Left ventricle myocardium inferior (tissue), 1 donor: ENCODE measurements around the gene MAPKAPK5. TPM values are rescaled to one million over a fixed set of nuclear protein-coding genes. Genes with fewer than 3 reads are reported as not detected.

Source experiments
- DNase-seq: peaks from one replicate; pipeline ENCODE4 v3.0.0-alpha.2; 2020
- H3K27ac ChIP-seq: fragments of 200-600 bp; replicated peaks from 2 replicates; pipeline ENCODE4 v1.8.0; 2021
- H3K27me3 ChIP-seq: fragments of 200-600 bp; 2 replicates; pipeline ENCODE4 v1.8.0; 2021; ENCODE audit warnings: low read depth
- H3K36me3 ChIP-seq: fragments of 200-600 bp; 2 replicates; pipeline ENCODE4 v1.8.0; 2021
- H3K4me1 ChIP-seq: fragments of 200-600 bp; 2 replicates; pipeline ENCODE4 v1.8.0; 2021
- H3K4me3 ChIP-seq: fragments of 200-600 bp; 2 replicates; pipeline ENCODE4 v1.8.0; 2021; ENCODE audit warnings: mild to moderate bottlenecking, moderate library complexity
- H3K9me3 ChIP-seq: fragments of 200-600 bp; replicated peaks from 2 replicates; pipeline ENCODE4 v1.8.0; 2021
- CTCF ChIP-seq: fragments of 200-600 bp; IDR thresholded peaks from 2 replicates; pipeline ENCODE4 v1.8.0; 2021; ENCODE audit warnings: antibody characterized with exemption, mild to moderate bottlenecking, borderline replicate concordance
- intact Hi-C: fragments of 100-400 bp; cut with micrococcal nuclease; formaldehyde crosslinking; loops from one replicate; pipeline ENCODE4 v1.11.0; 2022
- total RNA-seq: library from RNA; stranded (reverse); fragmentation: NEBNext Ultra II Directional; extraction: Animal tissue kit (Norgen Biotek cat#: 25700); gene quantifications from one replicate; pipeline ENCODE4 v1.2.1, GENCODE V29; 2021
- donor health status: DM: no; HTN: yes; CAD: no; lungs with severe emphysema.

Gene MAPKAPK5
- total RNA-seq, 1 donor from 2014 or later: 26.2 TPM

DNA sequence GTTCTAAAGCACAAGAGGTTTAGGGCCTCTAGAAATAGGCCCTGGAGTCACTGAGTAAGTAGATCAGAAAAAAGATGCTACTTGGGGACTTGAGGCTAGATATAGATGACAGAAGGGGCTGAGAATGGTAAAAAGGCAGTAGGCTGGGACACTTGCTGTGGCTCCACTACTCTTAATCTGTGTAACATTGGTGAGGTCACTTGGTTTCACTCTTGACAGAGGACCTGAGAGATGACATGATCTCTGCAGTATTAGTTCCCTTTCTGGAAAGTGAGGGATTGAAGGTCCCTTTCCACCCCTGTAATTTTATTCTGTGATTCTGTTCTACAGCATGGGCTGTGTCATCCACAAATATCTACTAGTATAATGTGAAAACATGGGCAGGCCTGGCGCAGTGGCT, 39.7 kb downstream of the MAPKAPK5 start:
- Histone ChIP-seq H3K36me3 (peaks cover 94% of the 10 kb centered on the region), H3K27me3 (no peaks in the 10 kb centered on the region), H3K9me3 (no peaks in the 10 kb centered on the region), H3K4me3 (no peak overlapping the region), H3K4me1 (no peaks in the 10 kb centered on the region), H3K27ac (no peak overlapping the region)
- no peak for DNase-seq
- intact Hi-C loops: no loop called here
- TF ChIP-seq CTCF: no peak

GRCh38 chr12:111886662-111887545, 44.9 kb downstream of the MAPKAPK5 start:
- H3K27ac ChIP-seq: no peak overlapping the region
- H3K27me3 ChIP-seq: no peaks in the 10 kb centered on the region
- no peak for TF ChIP-seq CTCF
- H3K4me1 ChIP-seq: peaks cover 5% of the 10 kb centered on the region
- H3K36me3 ChIP-seq: peaks cover 98% of the 10 kb centered on the region
- H3K9me3 ChIP-seq: no peaks in the 10 kb centered on the region
- H3K4me3 ChIP-seq: no peak overlapping the region
- intact Hi-C loops: no loop called here
- DNase-seq: no peak

DNA sequence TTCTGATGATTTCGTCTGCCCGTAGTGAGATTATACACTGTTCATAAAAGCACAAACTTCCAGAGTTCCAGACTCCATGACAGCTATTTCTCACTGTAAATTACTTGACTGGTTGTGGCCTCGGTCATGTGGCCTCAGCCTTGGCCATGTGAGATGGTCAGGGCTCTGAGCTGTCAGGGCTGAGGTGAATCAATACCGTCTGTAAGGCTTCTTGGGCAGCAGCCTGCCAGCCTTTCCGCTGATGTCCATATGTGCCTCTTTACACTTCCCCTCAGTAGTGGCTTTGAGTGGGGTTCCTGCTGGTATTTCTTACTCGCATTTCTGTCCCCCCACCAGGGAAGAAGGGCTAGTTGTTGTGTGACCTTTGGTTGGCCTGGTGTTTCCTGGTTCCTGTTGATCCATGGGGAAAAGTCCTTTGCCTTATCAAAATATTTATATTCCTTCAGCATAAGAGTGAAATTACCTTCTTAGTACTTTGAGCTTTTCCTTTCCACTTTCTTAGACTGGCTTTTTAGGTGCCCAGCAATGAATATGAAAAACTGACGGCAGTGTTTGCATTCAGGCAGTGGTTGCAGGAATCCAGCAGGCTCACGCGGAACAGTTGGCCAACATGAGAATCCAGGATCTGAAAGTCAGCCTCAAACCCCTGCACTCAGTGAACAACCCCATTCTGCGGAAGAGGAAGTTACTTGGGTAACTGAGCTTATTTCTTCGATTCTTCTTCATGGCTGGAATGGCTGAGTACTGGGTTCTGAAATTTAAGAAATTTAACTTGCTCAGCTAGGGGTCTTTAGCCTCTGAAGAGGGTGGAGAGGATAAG, 46.1 kb downstream of the MAPKAPK5 start:
- H3K4me1 ChIP-seq: peaks cover 5% of the 10 kb centered on the region
- no peak for TF ChIP-seq CTCF
- H3K27me3 ChIP-seq: no peaks in the 10 kb centered on the region
- intact Hi-C loops: no loop called here
- peaks cover 98% of the 10 kb centered on the region for H3K36me3 ChIP-seq
- H3K9me3 ChIP-seq: no peaks in the 10 kb centered on the region
- no peak overlapping the region for H3K4me3 ChIP-seq
- H3K27ac ChIP-seq: no peak overlapping the region
- DNase-seq: no peak

- H3K27ac ChIP-seq: no peak overlapping the region
- DNase-seq: no peak
- H3K4me1 ChIP-seq: no peaks in the 10 kb centered on the region
- no peak overlapping the region for H3K4me3 ChIP-seq
- no peaks in the 10 kb centered on the region for H3K27me3 ChIP-seq
- TF ChIP-seq CTCF: no peak
- intact Hi-C loops: no loop called here
- peaks cover 85% of the 10 kb centered on the region for H3K36me3 ChIP-seq
- H3K9me3 ChIP-seq: no peaks in the 10 kb centered on the region
Observed at GRCh38 chr12:111893287-111893686, 51.3 kb downstream of the MAPKAPK5 start.

GRCh38 chr12:111894556-111894955, 52.5 kb downstream of the MAPKAPK5 start:
- Histone ChIP-seq H3K4me1 (no peaks in the 10 kb centered on the region), H3K27ac (no peak overlapping the region), H3K9me3 (no peaks in the 10 kb centered on the region), H3K27me3 (no peaks in the 10 kb centered on the region), H3K36me3 (peaks cover 73% of the 10 kb centered on the region), H3K4me3 (no peak overlapping the region)
- intact Hi-C loops: no loop called here
- no peak for DNase-seq
- TF ChIP-seq CTCF: no peak
